IMR-90 (cell line): ENCODE data around the gene CTNNA2. TPM values are rescaled to one million over a fixed set of nuclear protein-coding genes. Genes with fewer than 3 reads are reported as not detected.

ENCODE experiments used
- ATAC-seq: fragments of 200-7000 bp; cut with Tn5 transposase; 2 replicates; pipeline ENCODE4 v1.9.1; 2020; ENCODE audit warnings: low read depth, mild to moderate bottlenecking, moderate library complexity
- BruUV-seq: library from RNA; stranded (reverse); fragments of 400-500 nt; replicated peaks from 2 replicates; lab custom pipeline; 2021; lab: Mats Ljungman, UMichigan
- CTCF ChIA-PET: fragments of 300-600 bp; formaldehyde crosslinking; extraction: SDS; loops from one replicate; lab custom pipeline; 2021; ENCODE audit warnings: antibody characterized with exemption; lab: Yijun Ruan, JAX
- POLR2A ChIA-PET: fragments of 300-600 bp; sonication (Branson Sonifier 250); formaldehyde crosslinking; loops from one replicate; lab custom pipeline; 2022; ENCODE audit warnings: antibody characterized with exemption; ENCODE audit not compliant: unreplicated experiment; lab: Charles Lee
- DNase-seq: peaks from one replicate; pipeline ENCODE4 v3.0.0; 2013
- H2AFZ ChIP-seq: replicated peaks from 2 replicates; pipeline ENCODE3; 2013; ENCODE audit warnings: low read length, mild to moderate bottlenecking; ENCODE audit not compliant: poor library complexity
- H2AK5ac ChIP-seq: 2 replicates; pipeline ENCODE4 v1.6.1; 2013; ENCODE audit warnings: low read depth, low read length, inconsistent platforms
- H2AK9ac ChIP-seq: replicated peaks from 2 replicates; pipeline ENCODE3; 2013; ENCODE audit warnings: mild to moderate bottlenecking, low read depth, low read length, moderate library complexity; ENCODE audit not compliant: poor library complexity
- H2BK120ac ChIP-seq: 2 replicates; pipeline ENCODE4 v1.6.1; 2013; ENCODE audit warnings: low read depth, low read length, inconsistent platforms
- H2BK15ac ChIP-seq: 3 replicates; pipeline ENCODE4 v1.6.1; 2013; ENCODE audit warnings: low read depth, low read length, inconsistent platforms
- H2BK20ac ChIP-seq: 2 replicates; pipeline ENCODE4 v1.6.1; 2013; ENCODE audit warnings: low read depth, mild to moderate bottlenecking, inconsistent platforms, low read length, moderate library complexity
- H2BK5ac ChIP-seq: 2 replicates; pipeline ENCODE4 v1.6.1; 2013; ENCODE audit warnings: mild to moderate bottlenecking, low read depth, low read length, inconsistent platforms; ENCODE audit not compliant: poor library complexity, severe bottlenecking
- H3K14ac ChIP-seq: replicated peaks from 2 replicates; pipeline ENCODE4 v1.6.1; 2013; ENCODE audit warnings: low read depth, low read length, inconsistent platforms
- H3K18ac ChIP-seq: 2 replicates; pipeline ENCODE4 v1.6.1; 2013; ENCODE audit warnings: low read depth, low read length, control low read depth
- H3K23ac ChIP-seq: 2 replicates; pipeline ENCODE4 v1.6.1; 2013; ENCODE audit warnings: low read depth, low read length, inconsistent platforms
- H3K27ac ChIP-seq: 2 replicates; pipeline ENCODE4 v1.5.1; 2013; ENCODE audit warnings: mild to moderate bottlenecking, control low read depth, low read length; ENCODE audit not compliant: insufficient read depth
- H3K27me3 ChIP-seq: 2 replicates; pipeline ENCODE4 v1.6.1; 2013; ENCODE audit warnings: low read length; ENCODE audit not compliant: control insufficient read depth, insufficient read depth
- H3K36me3 ChIP-seq: 2 replicates; pipeline ENCODE4 v1.6.1; 2013; ENCODE audit warnings: low read length, mixed read lengths; ENCODE audit not compliant: control insufficient read depth, insufficient read depth
- H3K4ac ChIP-seq: 2 replicates; pipeline ENCODE4 v1.6.1; 2013; ENCODE audit warnings: low read depth, low read length, inconsistent platforms
- H3K4me1 ChIP-seq: 2 replicates; pipeline ENCODE4 v1.6.1; 2013; ENCODE audit warnings: low read length, mixed read lengths; ENCODE audit not compliant: control insufficient read depth, insufficient read depth
- H3K4me2 ChIP-seq: 2 replicates; pipeline ENCODE4 v1.6.1; 2013; ENCODE audit warnings: low read depth, mild to moderate bottlenecking, control low read depth, low read length, moderate library complexity
- H3K4me3 ChIP-seq: 2 replicates; pipeline ENCODE4 v1.5.1; 2013; ENCODE audit warnings: low read depth, mild to moderate bottlenecking, control low read depth, low read length, moderate library complexity; ENCODE audit not compliant: insufficient read depth
- H3K56ac ChIP-seq: 2 replicates; pipeline ENCODE4 v1.6.1; 2013; ENCODE audit warnings: low read length, inconsistent platforms; ENCODE audit not compliant: insufficient read depth; ENCODE audit errors: extremely low read depth
- H3K79me1 ChIP-seq, 2 experiments: 2 replicates each; pipeline ENCODE4 v1.6.1; 2013; ENCODE audit warnings: low read length in 2 of 2, inconsistent platforms in 1 of 2, low read depth in 1 of 2
- H3K9ac ChIP-seq: 2 replicates; pipeline ENCODE4 v1.6.1; 2013; ENCODE audit warnings: low read depth, low read length, control low read depth
- H3K9me1 ChIP-seq: 2 replicates; pipeline ENCODE4 v1.6.1; 2013; ENCODE audit warnings: low read length, inconsistent platforms; ENCODE audit not compliant: insufficient read depth
- H3K9me3 ChIP-seq: 2 replicates; pipeline ENCODE4 v1.6.1; 2013; ENCODE audit warnings: low read length; ENCODE audit not compliant: control insufficient read depth, insufficient read depth
- H4K20me1 ChIP-seq: 2 replicates; pipeline ENCODE4 v1.6.1; 2013; ENCODE audit warnings: low read length, inconsistent platforms; ENCODE audit not compliant: insufficient read depth
- H4K5ac ChIP-seq: 2 replicates; pipeline ENCODE4 v1.6.1; 2013; ENCODE audit warnings: mild to moderate bottlenecking, low read depth, low read length, control low read depth
- H4K8ac ChIP-seq, 2 experiments: 2 replicates each; pipeline ENCODE4 v1.6.1; 2013; ENCODE audit warnings: low read depth in 2 of 2, low read length in 2 of 2, control low read depth in 1 of 2, inconsistent platforms in 1 of 2
- H4K91ac ChIP-seq: 2 replicates; pipeline ENCODE4 v1.6.1; 2013; ENCODE audit warnings: low read depth, low read length, inconsistent platforms; ENCODE audit not compliant: insufficient read depth
- BHLHE40 ChIP-seq: fragments of 150-350 bp; IDR thresholded peaks from 2 replicates; pipeline ENCODE4 v1.6.1; 2016; ENCODE audit warnings: mild to moderate bottlenecking, low read depth, low read length
- MAFK ChIP-seq: IDR thresholded peaks from 2 replicates; pipeline ENCODE4 v1.6.1; 2012; ENCODE audit warnings: low read depth, low read length, improper control_type of control experiment
- MAZ ChIP-seq: IDR thresholded peaks from 2 replicates; pipeline ENCODE4 v1.6.1; 2012; ENCODE audit warnings: low read depth, mild to moderate bottlenecking, low read length, improper control_type of control experiment, moderate library complexity, borderline replicate concordance
- MXI1 ChIP-seq: IDR thresholded peaks from 2 replicates; pipeline ENCODE4 v1.6.1; 2012; ENCODE audit warnings: low read depth, mild to moderate bottlenecking, low read length, moderate library complexity, borderline replicate concordance
- WGBS, 2 experiments: methylation state at CpG; one replicate each; pipeline versions ENCODE4 v1.1.5 to v1.1.7; 2013; ENCODE audit warnings: missing lambda C conversion rate in 2 of 2; ENCODE audit not compliant: insufficient read length in 1 of 2; ENCODE audit errors: extremely low coverage in 2 of 2; 5-methylcytosine and 5-hydroxymethylcytosine counted together
- dilution Hi-C: fragments of 300-500 bp; cut with HindIII; formaldehyde crosslinking; loops from one replicate; pipeline ENCODE4 v1.14.3; 2018; ENCODE audit warnings: low sequenced_read_pairs; ENCODE audit not compliant: unreplicated experiment
- in situ Hi-C: fragments of 300-500 bp; cut with MboI; formaldehyde crosslinking; loops from 3 replicates; pipeline ENCODE4 v1.14.3; 2019; ENCODE audit warnings: low sequenced_read_pairs, inconsistent platforms, mixed read lengths
- intact Hi-C: fragments of 100-400 bp; cut with micrococcal nuclease; formaldehyde crosslinking; loops from 2 replicates; pipeline ENCODE4 v1.10.0; 2022
- polyA plus RNA-seq, 3 experiments: library from polyadenylated mRNA; depleted of rRNA; stranded (reverse); fragments of >200 nt; gene quantifications; 2 replicates each; pipeline ENCODE4 v1.2.3, GENCODE V29; 2012; ENCODE audit warnings: low replicate concordance in 1 of 3
- total RNA-seq: library from RNA; depleted of rRNA; stranded (reverse); fragments of >200 nt; gene quantifications from 2 replicates; pipeline ENCODE4 v1.2.3, GENCODE V29; 2012

CTNNA2 gene
- total and polyA plus RNA-seq, 2 of the 4 experiments (the other 2 are of a cell fraction): not detected

- dilution Hi-C loops: no loop called here
- no peak overlapping the region for H2AK5ac ChIP-seq
- no peak for ATAC-seq
Observed at GRCh38 chr2:79513711-79514110, 860 bp downstream of the CTNNA2 start.

More at GRCh38 chr2:79513711-79514110, 860 bp downstream of the CTNNA2 start:
- Histone ChIP-seq H2BK120ac (no peak overlapping the region), H3K4ac (no peak overlapping the region), H3K56ac (no peak overlapping the region), H4K5ac (no peak overlapping the region), H3K4me3 (no peak overlapping the region), H3K27me3 (no peaks in the 10 kb centered on the region), H4K8ac (no peak overlapping the region), H2BK15ac (no peak overlapping the region), H3K4me2 (no peak overlapping the region), H3K9me3 (no peaks in the 10 kb centered on the region), H4K20me1 (no peaks in the 10 kb centered on the region), H2BK20ac (no peak overlapping the region), H3K36me3 (no peaks in the 10 kb centered on the region), H4K91ac (no peak overlapping the region), H2BK5ac (no peak overlapping the region), H3K18ac (no peak overlapping the region), H3K23ac (no peak overlapping the region), H2AFZ (no peak overlapping the region), H3K14ac (no peak overlapping the region), H3K9me1 (no peaks in the 10 kb centered on the region), H2AK9ac (no peak overlapping the region), H3K79me1 (no peaks in the 10 kb centered on the region), H3K4me1 (no peaks in the 10 kb centered on the region), H3K27ac (no peak overlapping the region), H3K9ac (no peak overlapping the region)
- POLR2A ChIA-PET: no interaction called here
- CTCF ChIA-PET: no interaction called here
- DNase-seq: no peak
- no TSS peak for BruUV-seq
- no CpG with 5 or more reads among the region's 4 CpGs for WGBS, 2 experiments
- intact Hi-C loops (no loop called here), in situ Hi-C loops (no loop called here)
- TF ChIP-seq MXI1 (no peak), MAZ (no peak), MAFK (no peak), BHLHE40 (no peak)
